ENCODE measurements around the gene COL8A2.

Gene COL8A2

GRCh38 chr1:36125129-36125991 is at the start of gene COL8A2:
Gene COL8A2 (minus strand): TSS chr1:36125222. CDS start chr1:36100242, 24,980 bp downstream.
- DNase-seq (ENCODE audit: low read depth, low spot score): no peak
- H3K27ac ChIP-seq: no peak within 1 kb of the TSS

GRCh38 chr1:36174713-36175112 is 49.7 kb upstream of the COL8A2 start:
- no peak for DNase-seq (ENCODE audit: low read depth, low spot score)
- peak overlapping the region; percentile 98 for H3K27ac ChIP-seq

GRCh38 chr1:36172983-36173382 is 48.0 kb upstream of the COL8A2 start:
- peak; percentile 60 for DNase-seq (ENCODE audit: low read depth, low spot score)
- H3K27ac ChIP-seq: peak overlapping the region; percentile 98

GRCh38 chr1:36172017-36172747 is 47.2 kb upstream of the COL8A2 start:
- peak overlapping the region; percentile 98 for H3K27ac ChIP-seq
- DNase-seq (ENCODE audit: low read depth, low spot score): no peak

- no peak for DNase-seq (ENCODE audit: low read depth, low spot score)
- peak overlapping the region; percentile 98 for H3K27ac ChIP-seq
These were observed 45.8 kb upstream of the COL8A2 start for GRCh38 chr1:36170643-36171412.

- peak overlapping the region; percentile 98 for H3K27ac ChIP-seq
- DNase-seq (ENCODE audit: low read depth, low spot score): no peak
These were observed 43.5 kb upstream of the COL8A2 start for GRCh38 chr1:36168514-36168913.

GRCh38 chr1:36166938-36167905 is 42.2 kb upstream of the COL8A2 start:
- DNase-seq (ENCODE audit: low read depth, low spot score): peak; percentile 27
- peak overlapping the region; percentile 98 for H3K27ac ChIP-seq

- peak overlapping the region; percentile 98 for H3K27ac ChIP-seq
- no peak for DNase-seq (ENCODE audit: low read depth, low spot score)
These were observed 41.1 kb upstream of the COL8A2 start for GRCh38 chr1:36166136-36166535.

- peak overlapping the region; percentile 98 for H3K27ac ChIP-seq
These were observed 40.1 kb upstream of the COL8A2 start for GRCh38 chr1:36165145-36165544.

GRCh38 chr1:36164361-36164760 is 39.3 kb upstream of the COL8A2 start:
- H3K27ac ChIP-seq: peak overlapping the region; percentile 98

More at GRCh38 chr1:36165145-36165544, 40.1 kb upstream of the COL8A2 start:
- no peak for DNase-seq (ENCODE audit: low read depth, low spot score)

GRCh38 chr1:36163426-36163825 is 38.4 kb upstream of the COL8A2 start:
- H3K27ac ChIP-seq: peak overlapping the region; percentile 98

More at GRCh38 chr1:36164361-36164760, 39.3 kb upstream of the COL8A2 start:
- DNase-seq (ENCODE audit: low read depth, low spot score): no peak

GRCh38 chr1:36162680-36163239 is 37.7 kb upstream of the COL8A2 start:
- no peak for DNase-seq (ENCODE audit: low read depth, low spot score)
- H3K27ac ChIP-seq: peak overlapping the region; percentile 98

More at GRCh38 chr1:36163426-36163825, 38.4 kb upstream of the COL8A2 start:
- DNase-seq (ENCODE audit: low read depth, low spot score): no peak

- peak overlapping the region; percentile 98 for H3K27ac ChIP-seq
- DNase-seq (ENCODE audit: low read depth, low spot score): peak; percentile 81
These were observed 36.9 kb upstream of the COL8A2 start for GRCh38 chr1:36161641-36162531.

- no peak for DNase-seq (ENCODE audit: low read depth, low spot score)
- peak overlapping the region; percentile 98 for H3K27ac ChIP-seq
These were observed 36.0 kb upstream of the COL8A2 start for GRCh38 chr1:36160949-36161485.

GRCh38 chr1:36160388-36160948 is 35.4 kb upstream of the COL8A2 start:
- DNase-seq (ENCODE audit: low read depth, low spot score): no peak
- peak overlapping the region; percentile 98 for H3K27ac ChIP-seq

GRCh38 chr1:36159614-36160387 is 34.8 kb upstream of the COL8A2 start:
- no peak for DNase-seq (ENCODE audit: low read depth, low spot score)
- peak overlapping the region; percentile 98 for H3K27ac ChIP-seq
